ENCODE measurements around the gene PRAC2. TPM values are rescaled to one million over a fixed set of nuclear protein-coding genes. Genes with fewer than 3 reads are reported as not detected.

The PRAC2 gene
- total and polyA plus RNA-seq, 2 donors (not counting 1 experiment from before 2014, with no cell fraction given) = not detected

DNA sequence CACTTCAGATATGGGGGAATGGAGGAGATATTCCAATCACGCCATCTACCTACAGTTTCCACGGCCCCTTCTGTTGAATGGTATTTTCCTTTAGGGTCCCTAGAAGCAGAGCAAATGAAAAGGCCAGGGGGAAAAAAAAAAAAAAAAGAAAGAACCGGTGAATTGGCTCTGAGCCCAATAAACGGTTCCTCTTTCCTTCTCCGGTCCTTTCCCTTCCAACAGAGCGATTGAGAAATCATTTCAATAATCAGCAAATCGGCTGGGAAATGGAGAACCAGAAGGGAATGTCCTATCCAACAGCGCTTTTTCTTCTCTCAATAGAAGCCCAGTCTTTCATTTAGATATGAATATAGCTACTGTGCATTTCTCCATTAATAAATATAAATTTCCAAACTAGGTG lies 32.4 kb downstream of the PRAC2 start:
- no peak overlapping the region for H3K4me2 ChIP-seq (ENCODE audit: extremely low read depth, insufficient read depth, low read length)

DNA sequence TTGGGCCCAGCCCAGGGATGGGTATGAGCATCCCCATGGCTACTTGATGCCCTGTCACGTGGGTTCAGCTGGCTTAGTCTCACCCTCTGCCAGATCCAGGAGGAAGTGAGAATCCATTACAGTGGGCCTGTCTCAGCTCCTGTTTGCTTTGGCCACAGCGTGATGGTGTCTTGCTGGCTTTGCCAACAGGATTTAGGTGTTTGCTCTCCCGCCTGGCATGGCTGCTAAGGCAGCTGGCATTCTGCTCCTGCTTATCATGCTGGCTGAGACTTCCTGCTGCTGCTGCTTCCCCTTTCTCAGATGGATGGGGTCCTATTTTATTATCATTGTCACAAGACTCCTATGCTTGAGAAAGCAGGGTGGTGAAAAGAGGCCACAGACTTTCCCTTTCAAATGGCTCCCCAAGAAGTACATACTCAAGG lies 33.9 kb downstream of the PRAC2 start:
- no peak for DNase-seq (ENCODE audit: low read depth in 2 of 2)
- Histone ChIP-seq H3K4me1 (ENCODE audit: control insufficient read depth, extremely low read depth, insufficient read depth, low read length) (peaks cover 6% of the 10 kb centered on the region), H3K9ac (ENCODE audit: insufficient read depth, low read length) (no peak overlapping the region), H2AFZ (ENCODE audit: low read length) (no peak overlapping the region), H3K4me3 (replicated peaks in 1 of 4; ENCODE audit: control extremely low read depth in 1 of 4, insufficient read depth in 1 of 4, low read depth in 3 of 4, low read length in 4 of 4) (no peak overlapping the region), H3K27me3 (ENCODE audit: control insufficient read depth, insufficient read depth, low read length) (peaks cover 47% of the 10 kb centered on the region), H3K9me3 (ENCODE audit: control insufficient read depth, insufficient read depth, low read depth, low read length) (no peaks in the 10 kb centered on the region), H4K20me1 (ENCODE audit: control insufficient read depth, extremely low read depth, insufficient read depth, low read length) (no peaks in the 10 kb centered on the region), H3K36me3 (ENCODE audit: control insufficient read depth, insufficient read depth, low read length) (no peaks in the 10 kb centered on the region), H3K27ac (ENCODE audit: insufficient read depth, low read length) (no peak overlapping the region), H3K4me2 (ENCODE audit: extremely low read depth, insufficient read depth, low read length) (no peak overlapping the region), H3K79me2 (ENCODE audit: control insufficient read depth, insufficient read depth, low read length) (no peaks in the 10 kb centered on the region)
- TF ChIP-seq, protein P1, sequence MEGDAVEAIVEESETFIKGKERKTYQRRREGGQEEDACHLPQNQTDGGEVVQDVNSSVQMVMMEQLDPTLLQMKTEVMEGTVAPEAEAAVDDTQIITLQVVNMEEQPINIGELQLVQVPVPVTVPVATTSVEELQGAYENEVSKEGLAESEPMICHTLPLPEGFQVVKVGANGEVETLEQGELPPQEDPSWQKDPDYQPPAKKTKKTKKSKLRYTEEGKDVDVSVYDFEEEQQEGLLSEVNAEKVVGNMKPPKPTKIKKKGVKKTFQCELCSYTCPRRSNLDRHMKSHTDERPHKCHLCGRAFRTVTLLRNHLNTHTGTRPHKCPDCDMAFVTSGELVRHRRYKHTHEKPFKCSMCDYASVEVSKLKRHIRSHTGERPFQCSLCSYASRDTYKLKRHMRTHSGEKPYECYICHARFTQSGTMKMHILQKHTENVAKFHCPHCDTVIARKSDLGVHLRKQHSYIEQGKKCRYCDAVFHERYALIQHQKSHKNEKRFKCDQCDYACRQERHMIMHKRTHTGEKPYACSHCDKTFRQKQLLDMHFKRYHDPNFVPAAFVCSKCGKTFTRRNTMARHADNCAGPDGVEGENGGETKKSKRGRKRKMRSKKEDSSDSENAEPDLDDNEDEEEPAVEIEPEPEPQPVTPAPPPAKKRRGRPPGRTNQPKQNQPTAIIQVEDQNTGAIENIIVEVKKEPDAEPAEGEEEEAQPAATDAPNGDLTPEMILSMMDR (conservative IDR thresholded peaks at IDR 0.05 in 1 of 2, IDR thresholded peaks at IDR 0.05 in 1 of 2; ENCODE audit: low read depth in 1 of 2, low read length in 2 of 2) = no peak
- TF ChIP-seq EZH2 (IDR thresholded peaks at IDR 0.05; ENCODE audit: low read length, missing control alignments) = no peak

More for the DNA sequence above, 32.4 kb downstream of the PRAC2 start:
- no peak for TF ChIP-seq EZH2 (IDR thresholded peaks at IDR 0.05; ENCODE audit: low read length, missing control alignments)
- TF ChIP-seq, protein P1 (conservative IDR thresholded peaks at IDR 0.05 in 1 of 2, IDR thresholded peaks at IDR 0.05 in 1 of 2; ENCODE audit: low read depth in 1 of 2, low read length in 2 of 2) = no peak
- no peak overlapping the region for H3K4me3 ChIP-seq (replicated peaks in 1 of 4; ENCODE audit: control extremely low read depth in 1 of 4, insufficient read depth in 1 of 4, low read depth in 3 of 4, low read length in 4 of 4)
- H3K4me1 ChIP-seq (ENCODE audit: control insufficient read depth, extremely low read depth, insufficient read depth, low read length) = peaks cover 6% of the 10 kb centered on the region
- H3K27me3 ChIP-seq (ENCODE audit: control insufficient read depth, insufficient read depth, low read length) = peaks cover 60% of the 10 kb centered on the region
- H3K9ac ChIP-seq (ENCODE audit: insufficient read depth, low read length) = no peak overlapping the region
- no peaks in the 10 kb centered on the region for H3K9me3 ChIP-seq (ENCODE audit: control insufficient read depth, insufficient read depth, low read depth, low read length)
- no peaks in the 10 kb centered on the region for H3K79me2 ChIP-seq (ENCODE audit: control insufficient read depth, insufficient read depth, low read length)
- no peak overlapping the region for H3K27ac ChIP-seq (ENCODE audit: insufficient read depth, low read length)
- no peaks in the 10 kb centered on the region for H3K36me3 ChIP-seq (ENCODE audit: control insufficient read depth, insufficient read depth, low read length)
- no peak for DNase-seq (ENCODE audit: low read depth in 2 of 2)
- H4K20me1 ChIP-seq (ENCODE audit: control insufficient read depth, extremely low read depth, insufficient read depth, low read length) = no peaks in the 10 kb centered on the region
- no peak overlapping the region for H2AFZ ChIP-seq (ENCODE audit: low read length)

DNA sequence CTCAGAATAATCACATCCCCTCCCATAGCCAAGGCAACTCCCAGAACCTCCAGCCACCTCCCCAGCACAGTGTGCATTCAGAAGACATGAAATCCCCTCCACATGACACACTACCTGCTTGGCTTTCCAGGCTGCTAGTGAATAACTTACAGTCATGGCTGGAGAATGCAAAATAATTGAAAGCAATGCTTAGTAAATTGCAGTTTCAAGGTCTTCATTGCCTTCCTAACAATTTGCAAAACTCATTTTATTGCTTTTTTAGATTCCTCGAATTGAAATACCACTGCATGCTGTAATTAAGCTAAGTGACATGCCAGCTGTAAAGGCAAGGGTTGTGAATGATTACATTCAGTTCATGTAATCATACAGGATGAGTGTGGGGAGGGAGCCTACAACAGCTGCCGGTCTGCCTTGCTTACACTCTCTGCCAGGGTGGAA lies 34.6 kb downstream of the PRAC2 start:
- H3K27ac ChIP-seq (ENCODE audit: insufficient read depth, low read length) = no peak overlapping the region
- H3K4me3 ChIP-seq (replicated peaks in 1 of 4; ENCODE audit: control extremely low read depth in 1 of 4, insufficient read depth in 1 of 4, low read depth in 3 of 4, low read length in 4 of 4) = no peak overlapping the region
- peaks cover 42% of the 10 kb centered on the region for H3K27me3 ChIP-seq (ENCODE audit: control insufficient read depth, insufficient read depth, low read length)
- H2AFZ ChIP-seq (ENCODE audit: low read length) = no peak overlapping the region
- no peaks in the 10 kb centered on the region for H3K79me2 ChIP-seq (ENCODE audit: control insufficient read depth, insufficient read depth, low read length)
- H3K4me2 ChIP-seq (ENCODE audit: extremely low read depth, insufficient read depth, low read length) = no peak overlapping the region
- TF ChIP-seq, protein P1 (conservative IDR thresholded peaks at IDR 0.05 in 1 of 2, IDR thresholded peaks at IDR 0.05 in 1 of 2; ENCODE audit: low read depth in 1 of 2, low read length in 2 of 2) = no peak
- no peak for TF ChIP-seq EZH2 (IDR thresholded peaks at IDR 0.05; ENCODE audit: low read length, missing control alignments)
- no peak overlapping the region for H3K9ac ChIP-seq (ENCODE audit: insufficient read depth, low read length)
- no peaks in the 10 kb centered on the region for H3K36me3 ChIP-seq (ENCODE audit: control insufficient read depth, insufficient read depth, low read length)
- H3K9me3 ChIP-seq (ENCODE audit: control insufficient read depth, insufficient read depth, low read depth, low read length) = no peaks in the 10 kb centered on the region
- H4K20me1 ChIP-seq (ENCODE audit: control insufficient read depth, extremely low read depth, insufficient read depth, low read length) = no peaks in the 10 kb centered on the region
- H3K4me1 ChIP-seq (ENCODE audit: control insufficient read depth, extremely low read depth, insufficient read depth, low read length) = peaks cover 6% of the 10 kb centered on the region
- DNase-seq (ENCODE audit: low read depth in 2 of 2) = no peak

Data from fibroblast of lung (primary cell).